SHP77 treated with DMSO at 0.1 percent for 48 hours (cell line): ENCODE data around the gene KRTAP12-2.
"Not testable (repeated sequence)": the region's sequence is repeated elsewhere in the genome, so short reads cannot be mapped to it uniquely, and the experiment has no call there.

Experiments
- DNase-seq: peaks from one replicate; lab custom pipeline; 2025; lab: John Stamatoyannopoulos, UW

Gene KRTAP12-2

DNA sequence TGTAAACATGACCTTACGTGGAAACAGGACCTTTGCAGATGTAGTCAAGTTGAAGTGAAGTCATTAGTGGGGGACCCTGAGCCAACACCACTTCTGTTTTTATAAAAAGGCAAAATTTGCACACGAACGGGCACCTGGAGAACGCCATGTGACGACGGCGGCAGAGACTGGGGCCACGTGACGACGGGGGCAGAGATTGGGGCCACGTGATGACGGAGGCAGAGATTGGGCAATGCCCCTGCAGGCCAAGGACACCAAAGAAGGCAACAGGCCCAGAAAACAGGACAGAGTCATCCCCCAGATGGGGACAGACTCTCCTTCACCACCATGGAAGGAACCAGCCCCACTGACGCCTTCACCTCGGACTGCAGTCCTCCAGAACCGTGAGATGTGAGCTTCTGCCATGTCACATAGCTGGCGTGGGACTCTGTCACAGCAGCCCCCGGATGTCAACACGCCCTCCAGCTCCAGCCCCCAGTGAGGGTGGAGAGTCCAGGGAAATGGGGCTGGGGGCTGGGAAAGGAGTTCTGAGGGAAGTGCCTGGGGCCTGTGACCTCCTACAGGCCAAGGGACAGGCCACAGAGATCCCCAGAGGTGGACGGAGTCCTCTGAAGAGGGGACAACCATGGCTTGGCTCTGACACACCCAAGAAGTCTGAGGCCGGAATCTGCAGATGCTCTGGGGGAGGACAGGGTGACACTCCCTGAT, 16.3 kb downstream of the KRTAP12-2 start:
- DNase-seq: no peak

DNA sequence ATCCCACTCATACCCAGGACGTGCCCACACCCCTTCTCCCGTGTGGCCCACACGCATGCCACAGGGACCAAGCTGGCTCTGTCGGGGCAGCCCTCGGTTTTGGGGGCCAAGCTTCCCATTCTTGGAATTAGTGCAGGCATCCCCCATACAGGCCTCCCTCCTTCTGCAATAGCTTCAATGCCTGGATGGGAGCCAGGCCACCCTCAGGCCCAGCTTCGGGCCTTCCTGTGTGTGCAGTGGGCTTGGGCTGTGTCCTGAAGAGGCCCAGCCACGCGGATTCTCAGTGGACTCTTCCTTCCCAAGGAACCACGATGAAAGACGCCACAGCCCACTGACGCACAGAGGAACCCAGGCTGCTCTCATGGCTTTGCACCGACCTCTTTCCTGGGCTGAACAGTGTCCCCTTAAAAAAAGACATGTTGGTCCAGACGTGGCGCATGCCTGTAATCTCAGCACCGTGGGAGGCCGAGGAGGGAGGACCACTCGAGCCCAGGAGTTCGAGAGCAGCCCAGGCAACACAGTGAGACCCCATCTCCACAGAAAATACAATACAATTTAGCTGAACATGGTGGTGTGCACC, 17.1 kb downstream of the KRTAP12-2 start:
- no peak for DNase-seq

DNA sequence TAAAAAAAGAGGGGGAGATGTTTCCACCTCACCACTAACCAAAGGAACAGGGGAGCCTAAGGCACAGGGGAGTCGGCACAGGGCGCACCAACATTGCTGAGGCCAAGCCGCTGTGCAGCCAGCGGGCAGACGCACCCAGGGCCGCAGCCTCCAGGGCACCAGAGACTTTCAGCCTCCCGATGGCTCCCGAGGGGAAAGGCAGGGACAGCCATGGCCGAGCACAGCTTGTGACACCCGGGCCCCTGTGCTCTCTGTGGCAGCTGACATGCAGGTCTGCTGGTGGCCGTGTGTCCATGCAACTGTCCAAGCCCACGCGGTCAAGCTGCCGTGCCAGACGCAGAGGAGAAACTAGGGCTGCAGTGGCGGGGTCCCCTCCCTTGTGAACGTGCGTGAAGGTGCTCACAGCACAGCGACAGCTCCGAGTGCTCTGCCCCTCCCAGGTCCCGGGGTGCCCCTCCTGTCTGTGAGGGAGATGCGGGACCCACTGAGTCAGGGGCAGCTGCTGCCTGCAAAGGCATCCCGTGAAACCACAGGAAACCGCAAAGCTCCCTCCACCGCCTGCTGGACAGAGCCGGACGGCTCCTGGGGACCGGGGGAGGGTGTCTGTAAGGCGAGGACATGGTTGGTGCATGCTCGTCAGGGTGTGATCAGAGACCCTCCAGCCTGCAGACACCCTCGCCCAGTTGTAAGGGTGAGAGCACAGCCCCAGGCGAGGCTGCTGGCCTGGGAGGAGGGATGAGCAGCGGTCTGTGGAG, 18.0 kb downstream of the KRTAP12-2 start:
- no peak for DNase-seq

DNA sequence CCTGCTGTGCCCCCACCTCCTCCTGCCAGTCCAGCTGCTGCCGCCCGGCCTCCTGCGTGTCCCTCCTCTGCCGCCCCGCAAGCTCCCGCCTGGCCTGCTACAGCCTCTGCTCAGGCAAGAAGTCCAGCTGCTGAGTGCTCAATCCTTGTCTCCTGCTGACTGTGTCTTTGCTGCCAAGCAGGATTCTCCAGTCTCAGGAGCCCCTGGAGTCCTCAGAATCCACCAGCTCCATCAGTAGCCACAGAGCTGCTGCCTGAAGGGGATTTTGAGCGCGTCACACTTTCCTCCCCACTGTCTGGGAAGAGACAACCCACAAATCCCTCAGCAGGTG, 19.5 kb downstream of the KRTAP12-2 start:
- DNase-seq: no peak

DNA sequence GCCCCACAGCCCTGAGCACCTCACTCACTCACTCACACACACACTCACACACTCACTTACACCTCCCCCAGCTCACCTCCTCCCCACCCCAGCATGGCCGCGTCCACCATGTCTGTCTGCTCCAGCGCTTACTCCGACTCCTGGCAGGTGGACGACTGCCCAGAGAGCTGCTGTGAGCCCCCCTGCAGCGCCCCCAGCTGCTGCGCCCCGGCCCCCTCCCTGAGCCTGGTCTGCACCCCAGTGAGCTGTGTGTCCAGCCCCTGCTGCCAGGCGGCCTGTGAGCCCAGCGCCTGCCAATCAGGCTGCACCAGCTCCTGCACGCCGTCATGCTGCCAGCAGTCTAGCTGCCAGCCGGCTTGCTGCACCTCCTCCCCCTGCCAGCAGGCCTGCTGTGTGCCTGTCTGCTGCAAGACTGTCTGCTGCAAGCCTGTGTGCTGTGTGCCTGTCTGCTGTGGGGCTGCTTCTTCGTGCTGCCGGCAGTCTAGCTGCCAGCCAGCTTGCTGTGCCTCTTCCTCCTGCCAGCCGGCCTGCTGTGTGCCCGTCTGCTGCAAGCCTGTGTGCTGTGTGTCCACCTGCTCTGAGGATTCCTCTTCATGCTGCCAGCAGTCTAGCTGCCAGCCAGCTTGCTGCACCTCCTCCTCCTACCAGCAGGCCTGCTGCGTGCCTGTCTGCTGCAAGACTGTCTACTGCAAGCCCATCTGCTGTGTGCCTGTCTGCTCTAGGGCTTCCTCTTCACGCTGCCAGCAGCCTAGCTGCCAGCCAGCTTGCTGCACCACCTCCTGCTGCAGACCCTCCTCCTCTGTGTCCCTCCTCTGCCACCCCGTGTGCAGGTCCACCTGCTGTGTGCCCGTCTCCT, 20.1 kb downstream of the KRTAP12-2 start, which contains the start of gene KRTAP10-11:
Gene KRTAP10-11 (plus strand): TSS at position 49 of the 856 bp plus-strand sequence. CDS start 45 bp downstream, at position 94.
- peak; percentile 16 for DNase-seq

DNA sequence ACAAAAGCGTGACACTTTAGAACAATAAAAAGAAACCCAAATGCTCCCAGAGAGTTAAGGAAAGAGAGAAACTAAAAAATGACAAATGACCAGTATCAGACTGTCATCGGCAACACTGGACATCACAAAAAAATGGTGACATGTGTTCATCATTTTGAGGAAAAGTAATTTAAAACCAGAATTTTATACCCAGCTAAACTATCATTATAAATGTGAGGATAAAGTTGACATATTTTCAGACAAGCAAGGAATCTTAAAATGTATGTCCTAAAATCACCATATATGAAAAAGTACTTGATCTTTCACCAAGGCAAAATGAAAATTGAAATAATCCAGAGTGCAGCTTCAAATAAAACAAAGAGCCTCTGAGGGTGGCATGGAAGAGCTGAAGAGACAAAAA, 21.8 kb downstream of the KRTAP12-2 start:
- DNase-seq: no peak

DNA sequence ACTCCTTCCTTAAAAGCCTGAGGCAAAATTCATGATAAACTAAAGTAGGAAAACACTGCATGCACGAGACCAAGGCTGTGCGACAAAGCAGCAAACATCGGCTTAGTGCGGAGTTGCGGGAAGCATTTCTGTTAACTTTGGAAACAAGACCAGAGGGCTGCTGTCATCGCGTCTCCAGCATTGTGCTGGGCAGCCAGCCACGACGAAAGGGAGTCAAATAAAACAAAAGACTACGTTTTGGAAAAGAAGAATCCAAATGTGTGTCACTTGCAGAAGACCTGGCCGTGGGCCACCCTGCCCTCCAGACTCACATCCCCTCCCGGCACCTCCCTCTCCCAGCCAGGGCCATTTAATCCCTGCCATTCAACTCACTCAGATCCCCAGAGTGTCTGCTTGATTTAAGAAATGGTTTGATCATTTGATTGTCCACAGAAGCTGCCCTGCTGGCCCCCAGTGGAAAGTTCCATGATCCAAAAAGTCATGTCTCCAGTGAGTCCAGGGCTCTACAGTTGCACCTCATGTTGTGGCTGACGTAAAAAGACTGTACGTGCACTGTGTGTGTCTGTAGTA, 22.9 kb downstream of the KRTAP12-2 start:
- DNase-seq: no peak

DNA sequence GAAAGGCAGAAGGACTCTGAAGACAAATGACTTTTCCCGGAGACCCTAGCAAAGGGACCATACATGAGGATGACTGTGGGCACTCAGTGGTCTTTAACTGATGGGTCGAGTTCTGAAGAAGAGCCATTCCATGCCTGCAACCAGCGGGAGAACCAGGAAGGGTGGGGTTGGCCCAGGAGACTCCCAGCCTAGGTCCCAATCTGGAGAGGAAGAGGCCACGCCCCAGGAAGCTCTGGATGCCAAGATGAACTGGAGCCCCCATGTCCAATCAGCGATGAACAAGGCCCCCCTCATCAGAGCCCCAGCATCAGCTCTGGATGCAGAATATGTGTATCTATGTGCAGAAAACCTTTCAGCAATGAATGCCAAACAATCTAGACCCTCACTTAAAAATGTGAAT, 26.0 kb downstream of the KRTAP12-2 start:
- DNase-seq: no peak

DNA sequence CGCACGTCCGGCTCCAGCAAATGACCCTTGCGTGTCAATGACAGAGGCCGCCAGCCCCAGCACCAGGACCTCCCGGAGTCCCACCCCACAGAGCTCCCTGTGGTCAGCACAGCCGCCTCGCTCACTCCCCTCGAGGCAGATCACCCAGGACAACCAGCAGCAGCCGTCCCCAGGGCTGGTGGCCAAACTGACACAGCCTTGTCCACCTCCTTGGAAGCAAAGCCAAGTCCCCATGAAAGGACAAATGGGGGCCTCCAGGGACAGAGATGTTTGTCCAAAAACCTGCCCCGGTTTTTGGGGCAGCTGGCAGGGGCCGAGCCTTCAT, 27.4 kb downstream of the KRTAP12-2 start:
- no peak for DNase-seq

DNA sequence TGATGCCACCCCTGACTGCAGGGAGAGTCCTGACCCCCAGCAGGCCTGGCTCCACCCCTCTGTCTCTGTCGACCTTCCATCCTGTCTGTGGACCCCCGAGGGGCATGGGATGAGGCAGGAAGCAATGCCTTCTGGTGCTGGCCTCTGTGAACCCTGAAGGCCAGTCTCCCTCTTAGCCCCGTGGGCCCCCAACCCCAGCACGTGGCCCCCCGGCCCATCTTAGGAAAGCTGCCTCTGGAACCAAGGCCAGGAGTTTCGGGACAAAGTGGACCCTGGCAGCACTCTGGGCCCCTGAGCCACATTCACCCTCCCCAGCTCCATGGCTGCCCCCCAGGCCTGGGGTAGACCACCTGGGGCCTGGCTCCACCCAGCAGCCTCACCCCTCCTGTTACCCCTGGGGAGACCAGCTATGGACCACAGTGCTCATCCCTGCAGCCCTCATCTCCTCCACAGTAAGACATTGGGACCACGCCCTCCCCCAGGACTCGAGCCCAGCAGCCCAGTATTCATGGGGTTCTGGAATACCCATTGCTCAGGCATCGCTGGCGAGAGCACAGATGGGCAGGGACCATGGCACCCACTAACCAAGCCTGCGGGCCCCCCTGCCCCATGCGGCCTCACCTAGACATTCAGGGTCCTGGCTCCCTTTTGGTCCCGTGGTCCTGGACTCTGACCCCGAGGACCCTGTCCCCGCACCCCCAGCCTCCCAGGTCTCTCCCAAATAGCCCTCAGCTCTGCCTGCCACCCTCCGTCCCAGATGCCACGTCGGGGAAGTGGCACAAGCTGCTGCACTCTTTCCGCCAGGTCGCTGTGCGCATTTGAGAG, 28.0 kb downstream of the KRTAP12-2 start:
- not testable (repeated sequence) for DNase-seq

DNA sequence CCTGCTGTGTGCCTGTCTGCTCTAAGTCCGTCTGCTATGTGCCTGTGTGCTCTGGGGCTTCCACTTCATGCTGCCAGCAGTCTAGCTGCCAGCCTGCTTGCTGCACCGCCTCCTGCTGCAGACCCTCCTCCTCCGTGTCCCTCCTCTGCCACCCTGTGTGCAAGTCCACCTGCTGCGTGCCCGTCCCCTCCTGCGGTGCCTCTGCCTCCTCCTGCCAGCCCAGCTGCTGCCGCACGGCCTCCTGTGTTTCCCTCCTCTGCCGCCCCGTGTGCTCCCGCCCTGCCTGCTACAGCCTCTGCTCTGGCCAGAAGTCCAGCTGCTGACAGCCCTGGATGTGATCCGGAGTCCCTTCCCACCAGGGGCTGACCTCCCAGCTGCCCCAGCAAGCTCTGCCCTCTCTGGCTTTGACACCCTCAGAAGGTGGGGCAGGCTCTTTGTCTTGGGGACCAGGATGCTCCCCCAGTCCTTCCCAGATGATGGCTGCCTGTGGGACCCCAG, 28.8 kb downstream of the KRTAP12-2 start:
- DNase-seq: peak; percentile 24

DNA sequence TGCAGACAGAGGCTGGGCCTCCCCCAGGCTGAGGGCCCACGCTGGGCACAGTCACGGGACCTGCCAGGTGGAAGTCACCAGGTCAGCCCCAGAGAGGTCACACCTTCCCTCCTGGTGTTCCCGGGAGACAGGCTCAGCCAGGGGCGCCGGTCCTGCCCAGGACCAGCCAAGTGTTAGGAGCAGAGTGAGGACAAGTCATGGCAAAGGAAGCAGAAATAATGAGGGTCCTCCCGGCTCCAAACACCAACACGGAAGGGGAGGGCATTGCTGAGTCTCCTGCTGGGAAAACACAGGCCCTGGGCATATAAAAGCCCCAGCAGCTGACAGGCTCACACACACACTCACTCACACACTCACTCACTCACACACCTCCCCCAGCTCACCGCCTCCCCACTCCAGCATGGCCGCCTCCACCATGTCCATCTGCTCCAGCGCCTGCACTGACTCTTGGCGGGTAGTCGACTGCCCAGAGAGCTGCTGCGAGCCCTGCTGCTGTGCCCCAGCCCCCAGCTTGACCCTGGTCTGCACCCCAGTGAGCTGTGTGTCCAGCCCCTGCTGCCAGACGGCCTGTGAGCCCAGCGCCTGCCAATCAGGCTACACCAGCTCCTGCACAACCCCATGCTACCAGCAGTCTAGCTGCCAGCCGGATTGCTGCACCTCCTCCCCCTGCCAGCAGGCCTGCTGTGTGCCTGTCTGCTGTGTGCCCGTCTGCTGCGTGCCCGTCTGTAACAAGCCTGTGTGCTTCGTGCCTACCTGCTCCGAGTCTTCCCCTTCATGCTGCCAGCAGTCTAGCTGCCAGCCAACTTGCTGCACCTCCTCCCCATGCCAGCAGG, 29.5 kb downstream of the KRTAP12-2 start, which contains the start of gene KRTAP10-10:
Gene KRTAP10-10 (plus strand): TSS at position 339 of the 833 bp plus-strand sequence. CDS start 62 bp downstream, at position 401.
- no peak for DNase-seq

DNA sequence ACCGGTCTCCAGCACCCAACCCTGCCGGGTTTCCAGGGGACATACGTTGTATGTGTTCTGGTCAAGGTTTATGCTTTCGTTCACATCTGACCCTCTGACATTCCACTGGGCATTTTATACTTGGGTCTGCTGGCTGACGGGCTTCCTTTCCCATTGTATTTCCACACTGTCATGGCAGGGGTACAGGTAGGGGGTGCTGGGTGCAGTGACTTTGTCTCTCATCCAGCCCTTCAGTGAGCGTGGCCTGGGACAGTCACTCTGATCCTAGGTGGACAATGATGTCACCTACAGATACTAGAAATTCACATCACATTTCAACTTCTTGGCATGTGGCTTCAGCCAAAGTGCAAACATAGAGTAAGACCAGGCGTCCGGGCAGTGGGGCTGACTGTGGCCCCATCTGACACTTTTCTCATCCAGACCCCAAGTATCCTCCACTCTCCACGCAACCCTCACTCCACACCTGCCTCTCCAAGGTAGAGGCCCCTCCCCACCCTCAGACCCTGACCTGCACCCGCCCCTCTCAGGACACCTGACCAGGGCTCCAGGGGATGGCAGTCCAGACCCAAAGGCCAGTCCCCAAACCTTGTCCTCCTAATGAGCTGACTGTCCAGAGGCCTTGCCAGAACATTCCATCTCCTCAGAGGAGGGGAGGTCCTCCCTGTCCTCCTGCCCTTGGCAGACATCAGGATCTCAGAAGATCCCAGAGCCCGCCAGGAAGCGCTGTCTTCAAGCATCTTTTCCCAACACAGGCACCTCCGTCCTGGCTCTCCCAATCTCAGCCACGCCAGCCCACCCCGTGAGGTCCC, 30.3 kb downstream of the KRTAP12-2 start:
- DNase-seq: no peak

DNA sequence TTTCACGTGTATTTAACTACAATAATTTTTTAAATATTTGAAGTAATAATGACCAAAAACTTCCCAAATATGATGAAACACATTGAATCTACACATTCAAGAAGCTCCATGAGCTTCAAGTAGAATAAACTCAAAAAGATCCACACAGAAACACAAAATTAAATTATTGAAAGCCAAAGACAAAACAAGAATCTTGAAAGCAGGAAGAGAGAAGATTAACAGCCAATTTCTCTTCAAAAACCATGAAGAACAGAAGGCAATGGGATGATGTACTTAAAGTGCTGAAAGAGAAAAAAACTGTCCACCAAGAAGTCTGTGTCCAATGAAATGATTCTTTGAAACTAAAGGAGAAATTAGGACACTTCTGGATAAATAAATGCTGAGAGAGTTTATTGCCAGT, 34.7 kb downstream of the KRTAP12-2 start:
- DNase-seq: no peak

DNA sequence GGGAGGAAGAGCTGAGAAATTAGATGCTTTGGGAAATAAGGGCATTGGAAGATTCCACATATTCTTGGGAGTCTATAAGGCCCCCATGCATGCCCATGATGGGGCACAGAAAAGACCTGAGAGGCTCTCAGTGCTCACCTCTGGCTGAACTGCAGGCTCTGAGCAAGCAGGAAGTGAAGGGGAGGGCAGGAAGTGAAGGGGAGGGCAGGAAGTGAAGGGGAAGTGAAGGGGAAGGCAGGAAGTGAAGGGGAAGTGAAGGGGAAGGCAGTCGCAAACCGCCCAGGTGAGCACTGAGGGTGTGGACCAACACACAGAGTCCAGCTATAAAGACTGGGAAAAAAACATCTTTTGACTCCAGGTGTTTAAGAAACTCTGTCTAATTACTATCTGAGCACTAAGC, 36.3 kb downstream of the KRTAP12-2 start:
- DNase-seq: no peak

DNA sequence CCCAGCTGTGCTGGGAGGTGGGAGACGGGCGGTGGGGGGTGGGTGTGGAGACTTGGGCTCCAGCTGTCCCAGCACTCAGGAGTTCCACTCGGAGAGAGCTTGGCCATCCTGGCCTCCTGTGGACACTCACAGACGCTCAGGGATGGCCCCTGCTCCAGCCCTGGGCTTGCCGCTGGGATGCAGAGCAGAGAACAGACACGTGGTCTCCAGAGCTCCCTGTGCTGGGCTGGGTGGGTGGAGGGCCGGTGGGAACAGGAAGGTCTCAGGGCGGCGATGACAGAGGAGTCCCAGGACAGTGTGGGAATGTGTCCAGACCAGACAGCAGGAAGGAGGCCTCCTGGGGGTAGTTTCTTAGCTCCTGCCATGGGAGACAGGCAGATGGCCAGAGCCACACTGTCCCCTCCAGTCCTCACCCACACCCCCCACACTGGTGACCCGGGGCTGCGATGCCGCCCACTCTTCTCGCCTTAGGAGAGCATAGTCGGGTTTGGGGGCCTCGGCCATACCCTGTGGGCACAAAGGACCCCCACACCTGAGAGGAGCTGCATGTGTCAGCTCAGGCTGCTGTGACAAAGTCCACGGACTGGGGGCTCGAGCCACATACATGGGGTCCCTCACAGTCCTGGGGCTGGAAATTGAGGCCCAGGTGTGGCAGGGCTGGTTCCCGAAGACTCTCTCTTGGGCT, 37.9 kb downstream of the KRTAP12-2 start:
- no peak for DNase-seq

DNA sequence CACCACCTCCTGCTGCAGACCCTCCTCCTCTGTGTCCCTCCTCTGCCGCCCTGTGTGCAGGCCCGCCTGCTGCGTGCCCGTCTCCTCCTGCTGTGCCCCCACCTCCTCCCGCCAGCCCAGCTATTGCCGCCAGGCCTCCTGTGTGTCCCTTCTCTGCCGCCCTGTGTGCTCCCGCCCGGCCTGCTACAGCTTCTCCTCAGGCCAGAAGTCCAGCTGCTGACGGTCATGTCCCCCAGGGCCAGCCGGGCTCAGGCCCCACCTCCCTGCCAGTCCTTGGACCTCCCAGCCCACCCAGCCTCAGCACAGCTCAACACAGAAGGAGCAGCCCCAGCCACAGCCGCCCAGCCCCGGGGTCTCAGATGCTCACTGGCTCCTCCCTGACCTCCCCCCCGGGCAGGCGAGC, 38.9 kb downstream of the KRTAP12-2 start:
- DNase-seq: not testable (repeated sequence)

DNA sequence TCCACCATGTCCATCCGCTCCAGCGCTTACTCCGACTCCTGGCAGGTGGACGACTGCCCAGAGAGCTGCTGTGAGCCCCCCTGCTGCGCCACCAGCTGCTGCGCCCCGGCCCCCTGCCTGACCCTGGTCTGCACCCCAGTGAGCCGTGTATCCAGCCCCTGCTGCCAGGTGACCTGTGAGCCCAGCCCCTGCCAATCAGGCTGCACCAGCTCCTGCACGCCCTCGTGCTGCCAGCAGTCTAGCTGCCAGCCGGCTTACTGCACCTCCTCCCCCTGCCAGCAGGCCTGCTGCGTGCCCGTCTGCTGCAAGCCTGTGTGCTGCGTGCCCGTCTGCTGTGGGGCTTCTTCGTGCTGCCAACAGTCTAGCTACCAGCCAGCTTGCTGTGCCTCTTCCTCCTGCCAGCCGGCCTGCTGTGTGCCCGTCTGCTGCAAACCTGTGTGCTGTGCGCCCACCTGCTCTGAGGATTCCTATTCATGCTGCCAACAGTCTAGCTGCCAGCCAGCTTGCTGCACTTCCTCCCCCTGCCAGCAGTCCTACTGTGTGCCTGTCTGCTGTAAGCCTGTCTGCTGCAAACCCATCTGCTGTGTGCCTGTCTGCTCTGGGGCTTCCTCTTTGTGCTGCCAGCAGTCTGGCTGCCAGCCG, 39.4 kb downstream of the KRTAP12-2 start:
- not testable (repeated sequence) for DNase-seq
